ENCODE data around the gene SERPINB7.
A peak's percentile ranks its signal among the peaks of the same experiment; 100 is the strongest.

SERPINB7 gene

GRCh38 chr18:63784787-63785452 is 9.7 kb downstream of the SERPINB7 start:
- H3K27ac ChIP-seq: no peak overlapping the region
- no peak overlapping the region for H3K4me3 ChIP-seq

GRCh38 chr18:63787673-63788072 is 12.5 kb downstream of the SERPINB7 start:
- Histone ChIP-seq H3K27ac (no peak overlapping the region), H3K4me3 (no peak overlapping the region)

- Histone ChIP-seq H3K4me3 (no peak overlapping the region), H3K27ac (no peak overlapping the region)
Observed at GRCh38 chr18:63788447-63789096, 13.4 kb downstream of the SERPINB7 start.

GRCh38 chr18:63789327-63789726 is 14.1 kb downstream of the SERPINB7 start:
- Histone ChIP-seq H3K27ac (no peak overlapping the region), H3K4me3 (no peak overlapping the region)

GRCh38 chr18:63795606-63796005 is 20.4 kb downstream of the SERPINB7 start:
- H3K27ac ChIP-seq: no peak overlapping the region
- no peak overlapping the region for H3K4me3 ChIP-seq

- Histone ChIP-seq H3K27ac (no peak overlapping the region), H3K4me3 (no peak overlapping the region)
Observed at GRCh38 chr18:63799189-63799588, 24.0 kb downstream of the SERPINB7 start.

GRCh38 chr18:63801343-63801742 is 26.1 kb downstream of the SERPINB7 start:
- H3K4me3 ChIP-seq: no peak overlapping the region
- no peak overlapping the region for H3K27ac ChIP-seq

GRCh38 chr18:63808125-63808524 is 32.9 kb downstream of the SERPINB7 start:
- no peak overlapping the region for H3K27ac ChIP-seq
- no peak overlapping the region for H3K4me3 ChIP-seq

GRCh38 chr18:63817441-63818051 is 42.3 kb downstream of the SERPINB7 start:
- Histone ChIP-seq H3K4me3 (no peak overlapping the region), H3K27ac (no peak overlapping the region)

GRCh38 chr18:63818212-63818611 is 43.0 kb downstream of the SERPINB7 start:
- Histone ChIP-seq H3K4me3 (no peak overlapping the region), H3K27ac (no peak overlapping the region)

GRCh38 chr18:63819786-63820185 is 44.6 kb downstream of the SERPINB7 start:
- no peak overlapping the region for H3K27ac ChIP-seq

GRCh38 chr18:63820694-63821093 is 45.5 kb downstream of the SERPINB7 start:
- no peak overlapping the region for H3K27ac ChIP-seq
- no peak overlapping the region for H3K4me3 ChIP-seq

More at GRCh38 chr18:63819786-63820185, 44.6 kb downstream of the SERPINB7 start:
- H3K4me3 ChIP-seq: no peak overlapping the region

GRCh38 chr18:63823516-63824219 is 48.5 kb downstream of the SERPINB7 start:
- Histone ChIP-seq H3K27ac (no peak overlapping the region), H3K4me3 (no peak overlapping the region)

- no peak overlapping the region for H3K27ac ChIP-seq
- H3K4me3 ChIP-seq: no peak overlapping the region
Observed at GRCh38 chr18:63824220-63824525, 49.0 kb downstream of the SERPINB7 start.

GRCh38 chr18:63828120-63828519 is 52.9 kb downstream of the SERPINB7 start:
- Histone ChIP-seq H3K4me3 (no peak overlapping the region), H3K27ac (no peak overlapping the region)

GRCh38 chr18:63828656-63829055 is 53.4 kb downstream of the SERPINB7 start:
- Histone ChIP-seq H3K4me3 (no peak overlapping the region), H3K27ac (no peak overlapping the region)

- Histone ChIP-seq H3K27ac (no peak overlapping the region), H3K4me3 (no peak overlapping the region)
Observed at GRCh38 chr18:63829886-63830285, 54.7 kb downstream of the SERPINB7 start.

GRCh38 chr18:63831080-63831788 is 56.0 kb downstream of the SERPINB7 start:
- H3K27ac ChIP-seq: peak overlapping the region in 5 of 21 experiments; percentile 46 to 57 (median 51)

GRCh38 chr18:63832470-63832869 is 57.3 kb downstream of the SERPINB7 start:
- Histone ChIP-seq H3K27ac (peak overlapping the region in 6 of 21 experiments; percentile 5 to 57 (median 50)), H3K4me3 (no peak overlapping the region)

More at GRCh38 chr18:63831080-63831788, 56.0 kb downstream of the SERPINB7 start:
- no peak overlapping the region for H3K4me3 ChIP-seq
